GM23248 (cell line): ENCODE results near the gene CHAC2.

Experiments used
- EZH2 ChIP-seq: fragments of 200-600 bp; sonication (generic); IDR thresholded peaks from 2 replicates; pipeline ENCODE4 v1.6.1; 2018; ENCODE audit warnings: antibody characterized with exemption, mild to moderate bottlenecking; ENCODE audit not compliant: insufficient read depth, poor library complexity, severe bottlenecking
- EZH2phosphoT487 ChIP-seq: fragments of 200-600 bp; sonication (generic); IDR thresholded peaks from 2 replicates; pipeline ENCODE4 v1.6.1; 2018; ENCODE audit warnings: antibody characterized with exemption, moderate library complexity, mild to moderate bottlenecking, low read depth; ENCODE audit not compliant: insufficient read depth

GRCh38 chr2:53737091-53737490 lies 30.5 kb upstream of the CHAC2 start:
- no peak for TF ChIP-seq EZH2phosphoT487
- TF ChIP-seq EZH2, result no peak
